Measurements from ENCODE around the gene KIAA1210.

DNA sequence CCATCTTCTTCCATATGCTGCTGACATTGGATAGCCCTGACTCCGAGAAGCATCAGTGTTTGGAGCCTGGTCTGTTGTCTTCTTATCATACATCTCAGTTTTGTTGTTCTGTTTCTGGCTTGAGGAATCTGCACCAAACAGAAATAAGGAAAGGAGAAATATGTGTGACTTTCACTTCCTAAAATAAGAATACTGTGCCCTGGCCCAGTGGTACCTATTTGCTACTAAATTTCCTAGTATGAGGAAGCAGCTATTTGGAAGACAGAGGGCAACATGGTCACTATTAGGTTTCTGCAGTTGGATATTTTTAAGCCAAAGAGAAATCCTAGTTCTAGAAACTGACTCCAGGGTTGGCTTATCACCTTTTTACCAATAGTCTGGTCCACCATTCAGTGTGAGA lies 38.0 kb downstream of the KIAA1210 start:
- TF ChIP-seq BHLHE40 (IDR thresholded peaks at IDR 0.05; ENCODE audit: borderline replicate concordance in 1 of 2, low read depth in 2 of 2, low read length in 1 of 2) (no peak), DPF2 (IDR thresholded peaks at IDR 0.05) (no peak), GABPA (IDR thresholded peaks at IDR 0.05; ENCODE audit: low read depth) (no peak), CBX3 (IDR thresholded peaks at IDR 0.05; ENCODE audit: borderline replicate concordance, low read depth) (no peak), JUND (IDR thresholded peaks at IDR 0.05; ENCODE audit: low read depth, low read length) (no peak), BRCA1 (IDR thresholded peaks at IDR 0.05; ENCODE audit: low read depth, low read length) (no peak), SREBF2 (IDR thresholded peaks at IDR 0.05; ENCODE audit: low read length) (no peak), POLR2A (IDR thresholded peaks at IDR 0.05; ENCODE audit: low read depth, low read length) (no peak), EP300 (IDR thresholded peaks at IDR 0.05; ENCODE audit: borderline replicate concordance in 1 of 2, control insufficient read depth in 1 of 2, low read depth in 2 of 2, low read length in 2 of 2) (no peak), SMAD1 (IDR thresholded peaks at IDR 0.05; ENCODE audit: low read depth, partially characterized antibody) (no peak), RFX5 (IDR thresholded peaks at IDR 0.05; ENCODE audit: low read depth, low read length) (no peak)
- TF ChIP-seq, protein P1, sequence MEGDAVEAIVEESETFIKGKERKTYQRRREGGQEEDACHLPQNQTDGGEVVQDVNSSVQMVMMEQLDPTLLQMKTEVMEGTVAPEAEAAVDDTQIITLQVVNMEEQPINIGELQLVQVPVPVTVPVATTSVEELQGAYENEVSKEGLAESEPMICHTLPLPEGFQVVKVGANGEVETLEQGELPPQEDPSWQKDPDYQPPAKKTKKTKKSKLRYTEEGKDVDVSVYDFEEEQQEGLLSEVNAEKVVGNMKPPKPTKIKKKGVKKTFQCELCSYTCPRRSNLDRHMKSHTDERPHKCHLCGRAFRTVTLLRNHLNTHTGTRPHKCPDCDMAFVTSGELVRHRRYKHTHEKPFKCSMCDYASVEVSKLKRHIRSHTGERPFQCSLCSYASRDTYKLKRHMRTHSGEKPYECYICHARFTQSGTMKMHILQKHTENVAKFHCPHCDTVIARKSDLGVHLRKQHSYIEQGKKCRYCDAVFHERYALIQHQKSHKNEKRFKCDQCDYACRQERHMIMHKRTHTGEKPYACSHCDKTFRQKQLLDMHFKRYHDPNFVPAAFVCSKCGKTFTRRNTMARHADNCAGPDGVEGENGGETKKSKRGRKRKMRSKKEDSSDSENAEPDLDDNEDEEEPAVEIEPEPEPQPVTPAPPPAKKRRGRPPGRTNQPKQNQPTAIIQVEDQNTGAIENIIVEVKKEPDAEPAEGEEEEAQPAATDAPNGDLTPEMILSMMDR (IDR thresholded peaks at IDR 0.05 in 2 of 3, conservative IDR thresholded peaks at IDR 0.05 in 1 of 3; ENCODE audit: control insufficient read depth in 2 of 3, extremely low read depth in 1 of 3, insufficient read depth in 1 of 3, low read depth in 3 of 3, low read length in 3 of 3) = no peak
- TF ChIP-seq, protein P2, sequence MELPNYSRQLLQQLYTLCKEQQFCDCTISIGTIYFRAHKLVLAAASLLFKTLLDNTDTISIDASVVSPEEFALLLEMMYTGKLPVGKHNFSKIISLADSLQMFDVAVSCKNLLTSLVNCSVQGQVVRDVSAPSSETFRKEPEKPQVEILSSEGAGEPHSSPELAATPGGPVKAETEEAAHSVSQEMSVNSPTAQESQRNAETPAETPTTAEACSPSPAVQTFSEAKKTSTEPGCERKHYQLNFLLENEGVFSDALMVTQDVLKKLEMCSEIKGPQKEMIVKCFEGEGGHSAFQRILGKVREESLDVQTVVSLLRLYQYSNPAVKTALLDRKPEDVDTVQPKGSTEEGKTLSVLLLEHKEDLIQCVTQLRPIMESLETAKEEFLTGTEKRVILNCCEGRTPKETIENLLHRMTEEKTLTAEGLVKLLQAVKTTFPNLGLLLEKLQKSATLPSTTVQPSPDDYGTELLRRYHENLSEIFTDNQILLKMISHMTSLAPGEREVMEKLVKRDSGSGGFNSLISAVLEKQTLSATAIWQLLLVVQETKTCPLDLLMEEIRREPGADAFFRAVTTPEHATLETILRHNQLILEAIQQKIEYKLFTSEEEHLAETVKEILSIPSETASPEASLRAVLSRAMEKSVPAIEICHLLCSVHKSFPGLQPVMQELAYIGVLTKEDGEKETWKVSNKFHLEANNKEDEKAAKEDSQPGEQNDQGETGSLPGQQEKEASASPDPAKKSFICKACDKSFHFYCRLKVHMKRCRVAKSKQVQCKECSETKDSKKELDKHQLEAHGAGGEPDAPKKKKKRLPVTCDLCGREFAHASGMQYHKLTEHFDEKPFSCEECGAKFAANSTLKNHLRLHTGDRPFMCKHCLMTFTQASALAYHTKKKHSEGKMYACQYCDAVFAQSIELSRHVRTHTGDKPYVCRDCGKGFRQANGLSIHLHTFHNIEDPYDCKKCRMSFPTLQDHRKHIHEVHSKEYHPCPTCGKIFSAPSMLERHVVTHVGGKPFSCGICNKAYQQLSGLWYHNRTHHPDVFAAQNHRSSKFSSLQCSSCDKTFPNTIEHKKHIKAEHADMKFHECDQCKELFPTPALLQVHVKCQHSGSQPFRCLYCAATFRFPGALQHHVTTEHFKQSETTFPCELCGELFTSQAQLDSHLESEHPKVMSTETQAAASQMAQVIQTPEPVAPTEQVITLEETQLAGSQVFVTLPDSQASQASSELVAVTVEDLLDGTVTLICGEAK (IDR thresholded peaks at IDR 0.05; ENCODE audit: borderline replicate concordance) = no peak
- TF ChIP-seq, protein P3, sequence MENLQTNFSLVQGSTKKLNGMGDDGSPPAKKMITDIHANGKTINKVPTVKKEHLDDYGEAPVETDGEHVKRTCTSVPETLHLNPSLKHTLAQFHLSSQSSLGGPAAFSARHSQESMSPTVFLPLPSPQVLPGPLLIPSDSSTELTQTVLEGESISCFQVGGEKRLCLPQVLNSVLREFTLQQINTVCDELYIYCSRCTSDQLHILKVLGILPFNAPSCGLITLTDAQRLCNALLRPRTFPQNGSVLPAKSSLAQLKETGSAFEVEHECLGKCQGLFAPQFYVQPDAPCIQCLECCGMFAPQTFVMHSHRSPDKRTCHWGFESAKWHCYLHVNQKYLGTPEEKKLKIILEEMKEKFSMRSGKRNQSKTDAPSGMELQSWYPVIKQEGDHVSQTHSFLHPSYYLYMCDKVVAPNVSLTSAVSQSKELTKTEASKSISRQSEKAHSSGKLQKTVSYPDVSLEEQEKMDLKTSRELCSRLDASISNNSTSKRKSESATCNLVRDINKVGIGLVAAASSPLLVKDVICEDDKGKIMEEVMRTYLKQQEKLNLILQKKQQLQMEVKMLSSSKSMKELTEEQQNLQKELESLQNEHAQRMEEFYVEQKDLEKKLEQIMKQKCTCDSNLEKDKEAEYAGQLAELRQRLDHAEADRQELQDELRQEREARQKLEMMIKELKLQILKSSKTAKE (IDR thresholded peaks at IDR 0.05; ENCODE audit: low read depth, poor library complexity, severe bottlenecking) = no peak
